Vagina (tissue), 2 donors: Measurements from ENCODE around the gene UXT.

Experiments used
- POLR2A ChIP-seq, 2 donors: fragments of 450-650 bp; IDR thresholded peaks; one replicate each; pipeline ENCODE4 v1.6.1; 2017; ENCODE audit warnings: antibody characterized with exemption in 2 of 2, mild to moderate bottlenecking in 2 of 2, moderate library complexity in 2 of 2
- TF ChIP-seq, protein P1 (sequence below), 3 experiments: fragments of 450-650 bp in 2 of 3; fragments of 200-600 bp in 1 of 3; sonication (generic) in 1 of 3; IDR thresholded peaks; one replicate each; pipeline ENCODE4 v1.5.1; 2017 to 2019; ENCODE audit warnings: antibody characterized with exemption in 3 of 3, mild to moderate bottlenecking in 2 of 3, moderate library complexity in 2 of 3

DNA sequence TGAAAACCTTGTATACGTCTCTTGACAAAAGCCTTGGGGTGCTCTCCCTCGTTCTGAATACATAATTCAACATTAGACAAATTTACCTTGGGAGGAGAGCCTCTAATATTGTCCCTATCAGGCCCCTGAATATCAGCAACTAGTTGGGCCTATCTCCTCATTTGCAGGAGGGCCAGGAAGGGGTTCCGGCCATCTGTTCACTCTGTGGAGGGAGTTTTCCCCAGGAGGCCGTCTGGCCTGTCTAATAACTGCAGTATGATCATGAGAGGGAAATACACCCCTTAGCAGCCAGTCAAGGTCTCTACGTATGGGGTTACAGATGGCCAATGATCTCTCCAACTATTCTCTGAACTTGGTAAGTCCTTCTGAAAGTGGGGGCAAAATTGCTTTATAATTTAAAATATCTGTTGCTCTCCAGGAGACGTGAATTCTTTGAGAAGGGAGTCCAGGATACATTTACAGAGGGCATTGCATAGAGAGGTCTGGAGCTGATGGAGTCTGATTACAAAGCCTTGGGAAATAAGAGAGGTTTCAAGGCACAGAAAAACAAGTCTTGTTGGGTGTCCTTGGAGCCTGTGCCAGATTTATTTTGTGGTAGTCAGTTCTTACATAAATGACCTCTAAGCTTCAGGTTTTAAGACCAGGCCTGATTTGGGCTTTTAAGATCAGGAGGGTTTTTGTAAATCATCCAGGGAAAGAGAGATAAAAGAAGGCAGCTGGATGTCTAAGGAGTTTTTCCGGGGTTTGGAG lies 48.2 kb upstream of the UXT start:
- TF ChIP-seq, protein P1, sequence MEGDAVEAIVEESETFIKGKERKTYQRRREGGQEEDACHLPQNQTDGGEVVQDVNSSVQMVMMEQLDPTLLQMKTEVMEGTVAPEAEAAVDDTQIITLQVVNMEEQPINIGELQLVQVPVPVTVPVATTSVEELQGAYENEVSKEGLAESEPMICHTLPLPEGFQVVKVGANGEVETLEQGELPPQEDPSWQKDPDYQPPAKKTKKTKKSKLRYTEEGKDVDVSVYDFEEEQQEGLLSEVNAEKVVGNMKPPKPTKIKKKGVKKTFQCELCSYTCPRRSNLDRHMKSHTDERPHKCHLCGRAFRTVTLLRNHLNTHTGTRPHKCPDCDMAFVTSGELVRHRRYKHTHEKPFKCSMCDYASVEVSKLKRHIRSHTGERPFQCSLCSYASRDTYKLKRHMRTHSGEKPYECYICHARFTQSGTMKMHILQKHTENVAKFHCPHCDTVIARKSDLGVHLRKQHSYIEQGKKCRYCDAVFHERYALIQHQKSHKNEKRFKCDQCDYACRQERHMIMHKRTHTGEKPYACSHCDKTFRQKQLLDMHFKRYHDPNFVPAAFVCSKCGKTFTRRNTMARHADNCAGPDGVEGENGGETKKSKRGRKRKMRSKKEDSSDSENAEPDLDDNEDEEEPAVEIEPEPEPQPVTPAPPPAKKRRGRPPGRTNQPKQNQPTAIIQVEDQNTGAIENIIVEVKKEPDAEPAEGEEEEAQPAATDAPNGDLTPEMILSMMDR (IDR thresholded peaks at IDR 0.05): no peak
- TF ChIP-seq POLR2A (IDR thresholded peaks at IDR 0.05): no peak
